GM19238 (cell line): ENCODE measurements around the gene NBEAL2.
"Not testable (repeated sequence)": the region's sequence is repeated elsewhere in the genome, so short reads cannot be mapped to it uniquely, and the experiment has no call there.

Source experiments
- DNase-seq: peaks from one replicate; pipeline ENCODE4 v3.0.0; 2011; ENCODE audit warnings: low spot score; ENCODE audit not compliant: insufficient read length

Gene NBEAL2

GRCh38 chr3:47037302-47037701 is 57.8 kb downstream of the NBEAL2 start:
- not testable (repeated sequence) for DNase-seq

GRCh38 chr3:47041114-47041513 is 61.6 kb downstream of the NBEAL2 start:
- no peak for DNase-seq

GRCh38 chr3:47042231-47042791 is 62.8 kb downstream of the NBEAL2 start:
- DNase-seq, result no peak

- DNase-seq, result no peak
Observed at GRCh38 chr3:47047069-47047468, 67.6 kb downstream of the NBEAL2 start.

GRCh38 chr3:47047673-47048072 is 68.2 kb downstream of the NBEAL2 start:
- DNase-seq, result no peak

- no peak for DNase-seq
Observed at GRCh38 chr3:47054412-47054811, 74.9 kb downstream of the NBEAL2 start.

GRCh38 chr3:47056705-47057104 is 77.2 kb downstream of the NBEAL2 start:
- DNase-seq, result no peak

GRCh38 chr3:47057212-47057671 is 77.8 kb downstream of the NBEAL2 start:
- DNase-seq, result no peak
